Measurements from ENCODE around the gene SLC39A2. TPM values are rescaled to one million over a fixed set of nuclear protein-coding genes. Genes with fewer than 3 reads are reported as not detected.
"Not testable (repeated sequence)": the region's sequence is repeated elsewhere in the genome, so short reads cannot be mapped to it uniquely, and the experiment has no call there.

SLC39A2 gene
- total and polyA plus RNA-seq, 11 donors = not detected

- ATAC-seq (no peak), DNase-seq (no peak)
- Histone ChIP-seq H3K9me3 (no peaks in the 10 kb centered on the region), H3K27ac (no peak overlapping the region), H3K4me1 (peaks cover 0 to 4% (median 0%) of the 10 kb centered on the region in 12 donors), H3K27me3 (no peaks in the 10 kb centered on the region), H3K36me3 (peaks cover 0 to 54% (median 48%) of the 10 kb centered on the region in 9 donors), H3K4me3 (no peak overlapping the region)
- intact Hi-C loops (cut with DNase I) = no loop called here
- no peak for TF ChIP-seq POLR2A (IDR thresholded peaks at IDR 0.05)
- WGBS, 4 donors = 72 to 83% (median 78%) methylated on average over 6 of the region's 6 CpGs
These were observed 1.5 kb upstream of the SLC39A2 start for GRCh38 chr14:20997564-20997963.

GRCh38 chr14:20998139-20998538, 954 bp upstream of the SLC39A2 start:
- DNase-seq = no peak
- Histone ChIP-seq H3K27me3 (no peaks in the 10 kb centered on the region), H3K36me3 (peaks cover 0 to 49% (median 42%) of the 10 kb centered on the region in 9 donors), H3K27ac (no peak overlapping the region), H3K4me3 (no peak overlapping the region), H3K4me1 (peaks cover 0 to 7% (median 0%) of the 10 kb centered on the region in 12 donors), H3K9me3 (no peaks in the 10 kb centered on the region)
- TF ChIP-seq CTCF (IDR thresholded peaks at IDR 0.05) (no peak), POLR2A (IDR thresholded peaks at IDR 0.05) (no peak)
- intact Hi-C loops (cut with DNase I) = no loop called here
- 72 to 87% (median 78%) methylated on average over 3 of the region's 3 CpGs for WGBS, 4 donors
- no peak for ATAC-seq

GRCh38 chr14:20999591-20999990, 498 bp downstream of the SLC39A2 start:
- H3K36me3 ChIP-seq = peaks cover 0 to 34% (median 27%) of the 10 kb centered on the region in 9 donors
- ATAC-seq (no peak), DNase-seq (no peak)
- no peak overlapping the region for H3K4me3 ChIP-seq
- no peak overlapping the region for H3K27ac ChIP-seq
- intact Hi-C loops (cut with DNase I) = no loop called here
- no peaks in the 10 kb centered on the region for H3K9me3 ChIP-seq
- no peaks in the 10 kb centered on the region for H3K27me3 ChIP-seq
- H3K4me1 ChIP-seq = peaks cover 0 to 17% (median 1%) of the 10 kb centered on the region in 12 donors
- WGBS, 4 donors = 73 to 81% (median 77%) methylated on average over 4 of the region's 4 CpGs
- TF ChIP-seq CTCF (IDR thresholded peaks at IDR 0.05) (no peak), POLR2A (IDR thresholded peaks at IDR 0.05) (no peak)

GRCh38 chr14:21001218-21001617, 2.1 kb downstream of the SLC39A2 start:
- WGBS, 4 donors = 52 to 67% (median 64%) methylated on average over 6 to 7 of the region's 7 CpGs
- Histone ChIP-seq H3K36me3 (peaks cover 0 to 18% (median 11%) of the 10 kb centered on the region in 9 donors), H3K4me3 (no peak overlapping the region), H3K4me1 (peaks cover 0 to 17% (median 4%) of the 10 kb centered on the region in 12 donors), H3K27ac (no peak overlapping the region), H3K27me3 (no peaks in the 10 kb centered on the region), H3K9me3 (no peaks in the 10 kb centered on the region)
- TF ChIP-seq POLR2A (IDR thresholded peaks at IDR 0.05) (no peak), CTCF (IDR thresholded peaks at IDR 0.05) (no peak)
- intact Hi-C loops (cut with DNase I) = no loop called here
- DNase-seq = no peak
- ATAC-seq = peak in 2 of 4 donors; percentile 8 to 25

- TF ChIP-seq POLR2A (IDR thresholded peaks at IDR 0.05) = no peak
- TF ChIP-seq CTCF (IDR thresholded peaks at IDR 0.05) = no peak
- intact Hi-C loops (cut with DNase I) = no loop called here
- H3K4me3 ChIP-seq = peak overlapping the region; percentile 2 to 69 (median 45)
- WGBS, 4 donors = 48 to 71% (median 59%) methylated on average over 14 of the region's 14 CpGs
- H3K9me3 ChIP-seq = no peaks in the 10 kb centered on the region
- H3K36me3 ChIP-seq = no peaks in the 10 kb centered on the region
- H3K27ac ChIP-seq = peak overlapping the region; percentile 33 to 76 (median 62)
- ATAC-seq (peak; percentile 69 to 74 (median 72)), DNase-seq (peak in 4 of 5 donors; percentile 44 to 61 (median 46))
- no peaks in the 10 kb centered on the region for H3K27me3 ChIP-seq
- H3K4me1 ChIP-seq = peaks cover 0 to 17% (median 4%) of the 10 kb centered on the region in 12 donors
These were observed 4.8 kb downstream of the SLC39A2 start for GRCh38 chr14:21003788-21004346.

GRCh38 chr14:21009721-21010120, 10.6 kb downstream of the SLC39A2 start:
- not testable (repeated sequence) for H3K9me3 ChIP-seq, H3K36me3 ChIP-seq, ATAC-seq, DNase-seq, H3K4me3 ChIP-seq, H3K27me3 ChIP-seq, H3K27ac ChIP-seq, H3K4me1 ChIP-seq
- intact Hi-C loops (cut with DNase I) = loop anchor here in 6 of 10 donors (5.0 kb wide), 4 partner anchors 33 to 98 kb away; partner anchors contain the start of genes RNASE7 (in 1 of the 6) and RNASE8 (in 1 of the 6)
- 77 to 86% (median 79%) methylated on average over 3 of the region's 3 CpGs for WGBS, 4 donors
